Naive thymus-derived CD8-positive, alpha-beta T cell (primary cell): ENCODE data around the gene MAD1L1. TPM values are rescaled to one million over a fixed set of nuclear protein-coding genes. Genes with fewer than 3 reads are reported as not detected.

Experiments used
- ATAC-seq, 2 donors: fragments of 150-1000 bp; cut with Tn5 transposase in 1 of 2; sonication (Bioruptor Pico), chemical (Tn5 transposase) in 1 of 2; 1 replicate in 1 of 2; 2 replicates in 1 of 2; pipeline ENCODE4 v1.10.0; 2021; ENCODE audit warnings: mild to moderate bottlenecking in 2 of 2, moderate library complexity in 2 of 2
- POLR2A ChIA-PET: fragments of 350-600 bp; sonication (Branson Sonifier 250); formaldehyde crosslinking; loops from one replicate; lab custom pipeline; 2021; ENCODE audit warnings: antibody characterized with exemption; lab: Charles Lee
- DNase-seq, 10 donors: peaks; one replicate each; pipeline versions ENCODE4 v3.0.0 to v3.0.0-alpha.2; 2020 to 2022
- H3K27ac Mint-ChIP-seq, 10 donors: one replicate each; pipeline ENCODE4 v1.8.0; 2020 to 2022; ENCODE audit warnings: mild to moderate bottlenecking in 10 of 10, mixed read lengths in 10 of 10, moderate library complexity in 4 of 10, inconsistent platforms in 1 of 10
- H3K27me3 Mint-ChIP-seq, 5 donors: one replicate each; pipeline ENCODE4 v1.8.0; 2021 to 2022; ENCODE audit warnings: mixed read lengths in 5 of 5
- H3K36me3 Mint-ChIP-seq, 3 donors: one replicate each; pipeline ENCODE4 v1.8.0; 2020 to 2022; ENCODE audit warnings: mixed read lengths in 3 of 3, mild to moderate bottlenecking in 2 of 3, inconsistent platforms in 1 of 3
- H3K4me1 Mint-ChIP-seq, 4 donors: one replicate each; pipeline ENCODE4 v1.8.0; 2021 to 2022; ENCODE audit warnings: mixed read lengths in 4 of 4
- H3K4me3 Mint-ChIP-seq, 10 donors: one replicate each; pipeline ENCODE4 v1.8.0; 2020 to 2022; ENCODE audit warnings: mild to moderate bottlenecking in 10 of 10, mixed read lengths in 10 of 10, moderate library complexity in 6 of 10, inconsistent platforms in 1 of 10
- H3K9me3 Mint-ChIP-seq, 9 donors: one replicate each; pipeline ENCODE4 v1.8.0; 2020 to 2022; ENCODE audit warnings: mixed read lengths in 9 of 9, mild to moderate bottlenecking in 3 of 9, inconsistent platforms in 1 of 9, moderate library complexity in 1 of 9
- polyA plus RNA-seq, 3 donors: library from polyadenylated mRNA; unstranded; fragments of 300-500 nt; fragmentation: Illumina TruSeq; gene quantifications; one replicate each; pipeline ENCODE4 v1.2.3, GENCODE V29; 2021
- total RNA-seq, 8 experiments: library from RNA in 2 of 8; stranded (reverse) in 2 of 8; gene quantifications; one replicate each; pipeline ENCODE4 v1.2.3 and lab custom pipeline; 2021 to 2026

The MAD1L1 gene
- total and polyA plus RNA-seq, 5 experiments from 2014 or later = 84.5 to 243 (median 146) TPM

DNA sequence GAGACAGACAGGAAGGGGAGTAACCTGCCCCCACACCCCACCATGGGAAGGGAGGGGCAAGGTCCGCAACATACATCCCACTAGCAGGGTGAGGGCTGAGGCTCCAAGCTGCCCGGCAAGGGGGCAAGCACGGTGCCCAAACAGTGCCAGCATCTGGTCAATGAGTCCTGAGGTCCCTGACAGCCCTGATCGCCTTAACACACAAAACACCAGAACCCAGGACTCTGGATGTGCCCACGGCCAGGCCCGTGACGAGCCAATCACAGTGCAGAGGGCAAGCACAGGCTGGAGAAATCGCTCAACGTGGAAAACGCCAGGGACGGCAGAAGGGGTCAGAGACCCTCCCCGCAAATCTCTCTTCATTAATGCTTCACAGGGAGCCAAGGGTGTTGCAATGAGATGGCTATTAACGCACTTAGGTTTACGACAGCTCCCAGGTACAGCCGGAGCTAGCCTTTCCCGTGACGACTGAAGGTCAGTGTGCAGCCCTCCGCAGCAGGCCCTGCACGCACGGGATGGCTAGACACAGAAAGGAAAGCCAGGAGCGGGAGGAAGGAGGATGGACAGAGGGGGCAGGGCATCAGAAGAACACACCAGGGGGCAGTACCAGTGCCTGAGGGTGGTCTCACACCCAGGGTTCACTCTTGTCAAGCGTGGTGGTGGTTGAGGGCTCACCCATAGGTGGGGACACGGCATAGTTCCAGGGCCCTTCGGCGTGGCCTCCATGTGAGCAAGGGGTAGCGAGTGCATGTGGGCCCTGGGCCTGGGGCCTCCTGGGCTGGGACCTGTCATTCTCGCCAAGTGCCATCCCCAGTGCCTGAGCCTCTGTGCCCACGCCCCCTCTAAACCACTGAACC, 220.5 kb downstream of the MAD1L1 start:
- Mint-ChIP-seq H3K27me3 (no peaks in the 10 kb centered on the region), H3K27ac (peak overlapping the region in 2 of 10 donors; percentile 14 to 53), H3K36me3 (peaks cover 0 to 11% (median 10%) of the 10 kb centered on the region in 3 donors), H3K9me3 (no peaks in the 10 kb centered on the region), H3K4me3 (no peak overlapping the region), H3K4me1 (peaks cover 8 to 12% (median 9%) of the 10 kb centered on the region in 4 donors)
- POLR2A ChIA-PET = interaction anchor here (1.4 kb wide), 1 partner anchor 16 kb away, joined by 3 read pairs; no protein-coding TSS in a partner anchor
- ATAC-seq (no peak), DNase-seq (peak in 2 of 10 donors; percentile 1 to 16)

- H3K4me3 Mint-ChIP-seq = no peak overlapping the region
- H3K27ac Mint-ChIP-seq = no peak overlapping the region
- H3K4me1 Mint-ChIP-seq = peaks cover 4 to 14% (median 9%) of the 10 kb centered on the region in 4 donors
- no peaks in the 10 kb centered on the region for H3K9me3 Mint-ChIP-seq
- POLR2A ChIA-PET = no interaction called here
- H3K36me3 Mint-ChIP-seq = peaks cover 0 to 11% (median 10%) of the 10 kb centered on the region in 3 donors
- no peaks in the 10 kb centered on the region for H3K27me3 Mint-ChIP-seq
- DNase-seq (peak in 1 of 10 donors; percentile 55), ATAC-seq (no peak)
Observed at GRCh38 chr7:2011266-2012043, 221.3 kb downstream of the MAD1L1 start.

GRCh38 chr7:2010551-2011265, 222.0 kb downstream of the MAD1L1 start:
- Mint-ChIP-seq H3K9me3 (no peaks in the 10 kb centered on the region), H3K36me3 (peaks cover 0 to 11% (median 10%) of the 10 kb centered on the region in 3 donors), H3K27ac (no peak overlapping the region), H3K27me3 (no peaks in the 10 kb centered on the region), H3K4me3 (no peak overlapping the region), H3K4me1 (peaks cover 8 to 21% (median 13%) of the 10 kb centered on the region in 4 donors)
- DNase-seq (peak in 1 of 10 donors; percentile 49), ATAC-seq (no peak)
- POLR2A ChIA-PET = interaction anchor here (1.2 kb wide), 1 partner anchor 8 kb away, joined by 8 read pairs; no protein-coding TSS in a partner anchor

- DNase-seq = no peak
Observed at GRCh38 chr7:2010101-2010500, 222.6 kb downstream of the MAD1L1 start.

DNA sequence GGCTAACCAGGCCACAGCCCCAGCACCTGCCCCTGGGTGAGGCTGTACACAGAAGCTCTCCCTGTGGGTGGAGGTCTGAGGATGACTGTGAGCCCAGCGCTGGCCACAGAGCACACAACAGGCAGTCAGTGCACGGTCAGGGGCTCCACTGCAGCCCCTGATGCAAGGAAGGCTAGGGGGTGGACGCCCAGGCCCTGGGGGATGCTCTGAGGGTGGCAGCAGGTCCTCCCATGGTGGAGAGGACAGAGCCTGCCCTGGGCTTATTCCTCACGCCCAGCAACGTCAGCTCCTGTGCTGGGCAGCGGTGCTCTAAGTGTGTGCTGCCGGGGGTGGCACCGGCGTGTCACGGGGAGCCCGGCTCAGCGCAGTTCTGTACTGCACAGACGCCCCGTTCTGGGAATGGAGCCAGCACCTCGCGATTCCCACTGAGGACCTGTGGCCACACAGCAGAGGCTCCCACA, 223.2 kb downstream of the MAD1L1 start:
- ATAC-seq (no peak), DNase-seq (peak in 2 of 10 donors; percentile 1 to 50)
- no peaks in the 10 kb centered on the region for H3K27me3 Mint-ChIP-seq
- peaks cover 8 to 22% (median 19%) of the 10 kb centered on the region in 4 donors for H3K4me1 Mint-ChIP-seq
- no peak overlapping the region for H3K4me3 Mint-ChIP-seq
- POLR2A ChIA-PET = no interaction called here
- H3K9me3 Mint-ChIP-seq = no peaks in the 10 kb centered on the region
- peaks cover 0 to 11% (median 10%) of the 10 kb centered on the region in 3 donors for H3K36me3 Mint-ChIP-seq
- H3K27ac Mint-ChIP-seq = no peak overlapping the region

More at GRCh38 chr7:2010101-2010500, 222.6 kb downstream of the MAD1L1 start:
- Mint-ChIP-seq H3K27ac (no peak overlapping the region), H3K27me3 (no peaks in the 10 kb centered on the region), H3K9me3 (no peaks in the 10 kb centered on the region), H3K4me3 (no peak overlapping the region), H3K36me3 (peaks cover 0 to 11% (median 10%) of the 10 kb centered on the region in 3 donors), H3K4me1 (peaks cover 8 to 22% (median 16%) of the 10 kb centered on the region in 4 donors)
- POLR2A ChIA-PET = interaction anchor here (1.2 kb wide), 1 partner anchor 9 kb away, joined by 8 read pairs; no protein-coding TSS in a partner anchor
- no peak for ATAC-seq

DNA sequence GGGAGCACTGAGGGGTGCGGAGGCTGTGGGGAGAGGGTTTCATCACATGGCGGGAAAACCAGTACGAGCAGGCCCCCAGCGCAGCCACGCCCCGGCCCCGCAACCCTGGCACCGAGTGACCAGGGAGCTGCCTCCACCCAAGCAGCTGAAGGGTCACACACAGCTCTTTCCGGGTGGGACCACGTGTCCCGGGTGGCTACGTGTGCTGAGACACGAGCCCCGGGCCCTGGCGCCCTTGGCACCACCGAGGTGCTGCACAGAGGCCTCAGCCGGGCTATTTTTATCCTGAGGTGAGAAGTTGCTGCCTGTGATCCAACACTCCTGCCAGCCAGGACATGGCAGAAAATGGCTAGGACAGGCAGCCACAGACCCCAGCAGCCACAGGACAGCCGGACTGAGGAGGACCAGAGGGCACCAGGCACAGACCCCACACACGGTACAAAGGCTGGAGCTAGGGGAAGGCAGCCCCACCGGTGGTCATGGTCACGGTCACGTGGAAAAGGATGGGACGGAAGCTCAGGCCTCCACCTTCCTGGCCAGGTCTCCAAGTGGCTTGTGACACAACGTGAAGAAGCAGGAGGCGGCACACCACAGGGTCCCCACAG, 223.7 kb downstream of the MAD1L1 start:
- POLR2A ChIA-PET = no interaction called here
- Mint-ChIP-seq H3K36me3 (peaks cover 0 to 11% (median 10%) of the 10 kb centered on the region in 3 donors), H3K27me3 (no peaks in the 10 kb centered on the region), H3K4me1 (peaks cover 8 to 22% (median 19%) of the 10 kb centered on the region in 4 donors), H3K27ac (no peak overlapping the region), H3K4me3 (no peak overlapping the region), H3K9me3 (no peaks in the 10 kb centered on the region)
- ATAC-seq (no peak), DNase-seq (peak in 2 of 10 donors; percentile 4 to 53)

DNA sequence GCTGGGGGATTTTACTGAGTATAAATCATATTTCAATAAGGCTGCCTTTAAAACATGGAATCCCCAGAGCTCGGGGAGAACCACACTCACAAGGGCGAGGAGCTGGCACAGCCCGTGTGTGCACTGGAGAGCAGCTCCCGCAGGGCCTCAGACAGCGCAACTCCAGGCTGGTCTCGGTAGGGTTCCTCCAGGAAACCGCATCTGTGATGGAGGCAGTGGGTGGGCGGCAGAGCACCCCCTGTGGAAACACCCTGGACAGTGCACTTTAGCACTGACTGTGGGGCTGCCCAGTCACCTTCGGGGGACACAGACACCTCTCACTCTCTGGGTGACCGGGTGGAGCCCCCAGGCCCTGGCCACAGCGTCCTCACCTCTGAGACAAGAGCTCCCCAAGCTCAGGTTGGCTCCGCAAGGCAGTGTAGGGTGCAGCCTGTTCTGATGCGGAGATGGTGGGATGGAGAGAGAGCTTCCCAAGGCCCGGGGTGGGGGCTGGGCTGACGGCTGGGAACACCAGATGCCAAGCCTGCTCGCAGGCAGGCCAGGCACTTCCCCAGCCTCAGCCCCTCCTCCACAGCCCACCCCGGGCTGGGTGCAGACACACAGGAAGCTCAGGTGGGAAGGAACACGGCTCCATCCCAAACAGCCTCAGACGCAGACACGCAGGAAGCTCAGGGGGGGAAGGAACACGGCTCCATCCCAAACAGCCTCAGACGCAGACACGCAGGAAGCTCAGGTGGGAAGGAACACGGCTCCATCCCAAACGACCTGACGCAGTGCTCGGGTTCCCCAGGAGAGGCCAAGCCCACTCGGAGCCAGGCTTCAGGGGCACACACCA, 224.4 kb downstream of the MAD1L1 start:
- ATAC-seq (no peak), DNase-seq (peak in 2 of 10 donors; percentile 2 to 19)
- Mint-ChIP-seq H3K27ac (peak overlapping the region in 1 of 10 donors; percentile 63), H3K27me3 (no peaks in the 10 kb centered on the region), H3K9me3 (no peaks in the 10 kb centered on the region), H3K36me3 (peaks cover 0 to 7% (median 7%) of the 10 kb centered on the region in 3 donors), H3K4me3 (no peak overlapping the region), H3K4me1 (peaks cover 4 to 22% (median 17%) of the 10 kb centered on the region in 4 donors)
- POLR2A ChIA-PET = no interaction called here

GRCh38 chr7:2007551-2007950, 225.2 kb downstream of the MAD1L1 start:
- peak in 1 of 10 donors; percentile 48 for DNase-seq
- no peaks in the 10 kb centered on the region for H3K9me3 Mint-ChIP-seq
- peak overlapping the region in 1 of 10 donors; percentile 63 for H3K27ac Mint-ChIP-seq

DNA sequence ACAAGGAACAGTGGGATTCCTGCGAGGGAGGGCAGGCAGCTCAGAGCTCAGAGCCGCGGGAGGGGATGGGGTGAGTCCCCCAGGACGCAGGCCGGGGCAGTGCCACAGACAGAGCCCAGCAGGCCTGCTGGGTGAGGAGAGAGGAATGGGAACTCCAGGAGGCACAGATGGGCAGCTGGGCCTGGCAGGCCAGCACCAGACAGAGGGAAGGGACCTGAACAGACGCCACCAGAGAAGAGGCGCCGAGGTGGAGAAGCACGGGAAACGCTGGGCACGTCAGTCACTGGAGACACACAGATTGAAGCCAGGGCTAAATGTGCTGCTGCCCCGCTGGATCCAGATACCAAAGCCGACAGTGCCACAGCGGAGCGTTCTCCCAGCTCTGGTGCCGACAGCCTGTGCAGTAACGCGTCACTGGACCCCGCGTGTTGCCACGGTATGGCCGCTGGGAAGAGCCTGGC, 225.8 kb downstream of the MAD1L1 start:
- no peak for ATAC-seq
- Mint-ChIP-seq H3K27ac (peak overlapping the region in 1 of 10 donors; percentile 38), H3K4me1 (peaks cover 6 to 22% (median 10%) of the 10 kb centered on the region in 4 donors), H3K4me3 (no peak overlapping the region), H3K27me3 (no peaks in the 10 kb centered on the region), H3K36me3 (peaks cover 0 to 2% (median 0%) of the 10 kb centered on the region in 3 donors), H3K9me3 (no peaks in the 10 kb centered on the region)
- DNase-seq = peak in 1 of 10 donors; percentile 45
- POLR2A ChIA-PET = no interaction called here

More at GRCh38 chr7:2007551-2007950, 225.2 kb downstream of the MAD1L1 start:
- Mint-ChIP-seq H3K27me3 (no peaks in the 10 kb centered on the region), H3K4me1 (peaks cover 6 to 22% (median 12%) of the 10 kb centered on the region in 4 donors), H3K36me3 (peaks cover 0 to 2% (median 0%) of the 10 kb centered on the region in 3 donors), H3K4me3 (no peak overlapping the region)
- POLR2A ChIA-PET = no interaction called here
- ATAC-seq = no peak

GRCh38 chr7:2006231-2006771, 226.4 kb downstream of the MAD1L1 start:
- DNase-seq (peak in 1 of 10 donors; percentile 40), ATAC-seq (no peak)
- H3K27ac Mint-ChIP-seq = peak overlapping the region in 2 of 10 donors; percentile 64 to 70
- no peak overlapping the region for H3K4me3 Mint-ChIP-seq
- H3K4me1 Mint-ChIP-seq = peaks cover 6 to 22% (median 10%) of the 10 kb centered on the region in 4 donors
- H3K27me3 Mint-ChIP-seq = no peaks in the 10 kb centered on the region
- POLR2A ChIA-PET = no interaction called here
- no peaks in the 10 kb centered on the region for H3K9me3 Mint-ChIP-seq
- H3K36me3 Mint-ChIP-seq = peaks cover 0 to 2% (median 0%) of the 10 kb centered on the region in 3 donors
